ENCODE data around the gene ZAR1. TPM values are rescaled to one million over a fixed set of nuclear protein-coding genes. Genes with fewer than 3 reads are reported as not detected.
A peak's percentile ranks its signal among the peaks of the same experiment; 100 is the strongest.

ZAR1 gene
- total RNA-seq, 1 donor from 2014 or later = not detected

GRCh38 chr4:48504352-48504751 lies 14.3 kb downstream of the ZAR1 start:
- H3K4me1 Mint-ChIP-seq (ENCODE audit: low read depth, unreplicated experiment) = peaks cover 9% of the 10 kb centered on the region
- peaks cover 16% of the 10 kb centered on the region for H3K36me3 ChIP-seq (ENCODE audit: insufficient read depth, low read length)

DNA sequence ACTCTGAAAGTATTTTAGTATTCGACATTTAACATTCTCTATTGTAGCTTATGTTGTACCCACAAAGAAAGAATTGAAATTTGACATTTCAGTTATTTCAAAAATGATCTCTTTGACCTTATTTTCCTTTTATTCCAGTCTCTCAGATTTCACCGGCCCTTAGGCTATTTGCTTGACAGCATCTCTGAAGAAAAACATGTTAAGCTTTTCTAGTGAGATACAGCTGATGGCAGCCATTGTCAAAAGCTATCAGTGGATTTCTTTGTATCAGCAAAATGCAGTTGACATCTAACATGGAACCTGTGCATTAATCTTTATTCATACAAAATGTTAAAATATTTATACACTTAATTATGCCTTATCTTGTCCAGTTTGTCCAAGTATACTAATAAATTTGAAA lies 16.7 kb downstream of the ZAR1 start:
- Histone ChIP-seq H3K27ac (ENCODE audit: low read depth, low read length) (no peak overlapping the region), H3K79me2 (ENCODE audit: insufficient read depth, low read length) (no peaks in the 10 kb centered on the region), H2AFZ (ENCODE audit: low read depth, low read length) (no peak overlapping the region), H3K9me3 (ENCODE audit: insufficient read depth, low read depth, low read length) (no peaks in the 10 kb centered on the region), H3K36me3 (ENCODE audit: insufficient read depth, low read length) (peaks cover 29% of the 10 kb centered on the region), H3K4me1 (ENCODE audit: insufficient read depth, low read length) (no peaks in the 10 kb centered on the region), H3K4me3 (ENCODE audit: insufficient read depth, low read depth, low read length) (no peak overlapping the region), H3K4me2 (ENCODE audit: low read length) (no peak overlapping the region), H4K20me1 (ENCODE audit: insufficient read depth, low read length) (no peaks in the 10 kb centered on the region), H3K27me3 (ENCODE audit: insufficient read depth, low read length) (no peaks in the 10 kb centered on the region), H3K9ac (ENCODE audit: low read length) (no peak overlapping the region)
- FAIRE-seq (no peak), DNase-seq (ENCODE audit: low read depth) (no peak)
- Mint-ChIP-seq H3K4me1 (ENCODE audit: low read depth, unreplicated experiment) (peaks cover 12% of the 10 kb centered on the region), H3K36me3 (ENCODE audit: low read depth, unreplicated experiment) (peaks cover 11% of the 10 kb centered on the region), H3K27me3 (ENCODE audit: low read depth, unreplicated experiment) (no peaks in the 10 kb centered on the region), H3K9me3 (ENCODE audit: unreplicated experiment) (no peaks in the 10 kb centered on the region), H3K4me3 (ENCODE audit: unreplicated experiment) (no peak overlapping the region), H3K27ac (ENCODE audit: unreplicated experiment) (no peak overlapping the region)
- TF ChIP-seq EZH2 (IDR thresholded peaks at IDR 0.05; ENCODE audit: insufficient read depth, low read length) = no peak
- no peak for TF ChIP-seq CTCF (IDR thresholded peaks at IDR 0.05; ENCODE audit: insufficient read depth, low read depth, low read length)

More at GRCh38 chr4:48504352-48504751, 14.3 kb downstream of the ZAR1 start:
- Histone ChIP-seq H3K4me3 (ENCODE audit: insufficient read depth, low read depth, low read length) (no peak overlapping the region), H3K9ac (ENCODE audit: low read length) (no peak overlapping the region), H3K27me3 (ENCODE audit: insufficient read depth, low read length) (no peaks in the 10 kb centered on the region), H2AFZ (ENCODE audit: low read depth, low read length) (no peak overlapping the region), H3K9me3 (ENCODE audit: insufficient read depth, low read depth, low read length) (no peaks in the 10 kb centered on the region), H3K79me2 (ENCODE audit: insufficient read depth, low read length) (no peaks in the 10 kb centered on the region), H3K27ac (ENCODE audit: low read depth, low read length) (no peak overlapping the region), H4K20me1 (ENCODE audit: insufficient read depth, low read length) (no peaks in the 10 kb centered on the region), H3K4me1 (ENCODE audit: insufficient read depth, low read length) (no peaks in the 10 kb centered on the region), H3K4me2 (ENCODE audit: low read length) (no peak overlapping the region)
- no peaks in the 10 kb centered on the region for H3K27me3 Mint-ChIP-seq (ENCODE audit: low read depth, unreplicated experiment)
- H3K27ac Mint-ChIP-seq (ENCODE audit: unreplicated experiment) = no peak overlapping the region
- DNase-seq (ENCODE audit: low read depth) (no peak), FAIRE-seq (no peak)
- H3K9me3 Mint-ChIP-seq (ENCODE audit: unreplicated experiment) = no peaks in the 10 kb centered on the region
- no peak for TF ChIP-seq CTCF (IDR thresholded peaks at IDR 0.05; ENCODE audit: insufficient read depth, low read depth, low read length)
- no peak for TF ChIP-seq EZH2 (IDR thresholded peaks at IDR 0.05; ENCODE audit: insufficient read depth, low read length)
- no peak overlapping the region for H3K4me3 Mint-ChIP-seq (ENCODE audit: unreplicated experiment)
- H3K36me3 Mint-ChIP-seq (ENCODE audit: low read depth, unreplicated experiment) = peaks cover 7% of the 10 kb centered on the region

GRCh38 chr4:48509543-48509942 lies 19.5 kb downstream of the ZAR1 start:
- DNase-seq (ENCODE audit: low read depth) (peak; percentile 36), FAIRE-seq (no peak)
- no peak overlapping the region for H3K27ac Mint-ChIP-seq (ENCODE audit: unreplicated experiment)

More at GRCh38 chr4:48509543-48509942, 19.5 kb downstream of the ZAR1 start:
- H3K4me3 Mint-ChIP-seq (ENCODE audit: unreplicated experiment) = no peak overlapping the region
- peaks cover 12% of the 10 kb centered on the region for H3K4me1 Mint-ChIP-seq (ENCODE audit: low read depth, unreplicated experiment)
- H3K36me3 Mint-ChIP-seq (ENCODE audit: low read depth, unreplicated experiment) = peaks cover 11% of the 10 kb centered on the region
- Histone ChIP-seq H3K79me2 (ENCODE audit: insufficient read depth, low read length) (no peaks in the 10 kb centered on the region), H3K4me3 (ENCODE audit: insufficient read depth, low read depth, low read length) (no peak overlapping the region), H3K9ac (ENCODE audit: low read length) (no peak overlapping the region), H3K36me3 (ENCODE audit: insufficient read depth, low read length) (peaks cover 42% of the 10 kb centered on the region), H3K4me1 (ENCODE audit: insufficient read depth, low read length) (no peaks in the 10 kb centered on the region), H3K27ac (ENCODE audit: low read depth, low read length) (no peak overlapping the region), H3K4me2 (ENCODE audit: low read length) (no peak overlapping the region), H2AFZ (ENCODE audit: low read depth, low read length) (no peak overlapping the region), H4K20me1 (ENCODE audit: insufficient read depth, low read length) (no peaks in the 10 kb centered on the region), H3K9me3 (ENCODE audit: insufficient read depth, low read depth, low read length) (no peaks in the 10 kb centered on the region), H3K27me3 (ENCODE audit: insufficient read depth, low read length) (no peaks in the 10 kb centered on the region)
- no peak for TF ChIP-seq EZH2 (IDR thresholded peaks at IDR 0.05; ENCODE audit: insufficient read depth, low read length)
- TF ChIP-seq CTCF (IDR thresholded peaks at IDR 0.05; ENCODE audit: insufficient read depth, low read depth, low read length) = no peak
- H3K27me3 Mint-ChIP-seq (ENCODE audit: low read depth, unreplicated experiment) = no peaks in the 10 kb centered on the region
- no peaks in the 10 kb centered on the region for H3K9me3 Mint-ChIP-seq (ENCODE audit: unreplicated experiment)

Measured in astrocyte (in vitro differentiated cells and primary cell).